IPS-11a (cell line): ENCODE measurements around the gene TAOK2.

Source experiments
- H3K4me3 ChIP-seq: one replicate; pipeline ENCODE4 v1.5.1; 2013; ENCODE audit warnings: low read depth, low read length, control low read depth

TAOK2 gene

DNA sequence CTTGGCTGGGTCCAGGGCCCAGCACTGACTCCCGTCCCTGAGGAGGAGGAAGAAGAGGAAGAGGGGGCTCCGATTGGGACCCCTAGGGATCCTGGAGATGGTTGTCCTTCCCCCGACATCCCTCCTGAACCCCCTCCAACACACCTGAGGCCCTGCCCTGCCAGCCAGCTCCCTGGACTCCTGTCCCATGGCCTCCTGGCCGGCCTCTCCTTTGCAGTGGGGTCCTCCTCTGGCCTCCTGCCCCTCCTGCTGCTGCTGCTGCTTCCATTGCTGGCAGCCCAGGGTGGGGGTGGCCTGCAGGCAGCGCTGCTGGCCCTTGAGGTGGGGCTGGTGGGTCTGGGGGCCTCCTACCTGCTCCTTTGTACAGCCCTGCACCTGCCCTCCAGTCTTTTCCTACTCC lies 13.3 kb downstream of the TAOK2 start:
- H3K4me3 ChIP-seq = no peak overlapping the region

DNA sequence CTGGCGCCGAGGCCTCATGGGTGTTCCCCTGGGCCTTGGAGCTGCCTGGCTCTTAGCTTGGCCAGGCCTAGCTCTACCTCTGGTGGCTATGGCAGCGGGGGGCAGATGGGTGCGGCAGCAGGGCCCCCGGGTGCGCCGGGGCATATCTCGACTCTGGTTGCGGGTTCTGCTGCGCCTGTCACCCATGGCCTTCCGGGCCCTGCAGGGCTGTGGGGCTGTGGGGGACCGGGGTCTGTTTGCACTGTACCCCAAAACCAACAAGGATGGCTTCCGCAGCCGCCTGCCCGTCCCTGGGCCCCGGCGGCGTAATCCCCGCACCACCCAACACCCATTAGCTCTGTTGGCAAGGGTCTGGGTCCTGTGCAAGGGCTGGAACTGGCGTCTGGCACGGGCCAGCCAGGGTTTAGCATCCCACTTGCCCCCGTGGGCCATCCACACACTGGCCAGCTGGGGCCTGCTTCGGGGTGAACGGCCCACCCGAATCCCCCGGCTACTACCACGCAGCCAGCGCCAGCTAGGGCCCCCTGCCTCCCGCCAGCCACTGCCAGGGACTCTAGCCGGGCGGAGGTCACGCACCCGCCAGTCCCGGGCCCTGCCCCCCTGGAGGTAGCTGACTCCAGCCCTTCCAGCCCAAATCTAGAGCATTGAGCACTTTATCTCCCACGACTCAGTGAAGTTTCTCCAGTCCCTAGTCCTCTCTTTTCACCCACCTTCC lies 13.9 kb downstream of the TAOK2 start:
- H3K4me3 ChIP-seq = no peak overlapping the region

DNA sequence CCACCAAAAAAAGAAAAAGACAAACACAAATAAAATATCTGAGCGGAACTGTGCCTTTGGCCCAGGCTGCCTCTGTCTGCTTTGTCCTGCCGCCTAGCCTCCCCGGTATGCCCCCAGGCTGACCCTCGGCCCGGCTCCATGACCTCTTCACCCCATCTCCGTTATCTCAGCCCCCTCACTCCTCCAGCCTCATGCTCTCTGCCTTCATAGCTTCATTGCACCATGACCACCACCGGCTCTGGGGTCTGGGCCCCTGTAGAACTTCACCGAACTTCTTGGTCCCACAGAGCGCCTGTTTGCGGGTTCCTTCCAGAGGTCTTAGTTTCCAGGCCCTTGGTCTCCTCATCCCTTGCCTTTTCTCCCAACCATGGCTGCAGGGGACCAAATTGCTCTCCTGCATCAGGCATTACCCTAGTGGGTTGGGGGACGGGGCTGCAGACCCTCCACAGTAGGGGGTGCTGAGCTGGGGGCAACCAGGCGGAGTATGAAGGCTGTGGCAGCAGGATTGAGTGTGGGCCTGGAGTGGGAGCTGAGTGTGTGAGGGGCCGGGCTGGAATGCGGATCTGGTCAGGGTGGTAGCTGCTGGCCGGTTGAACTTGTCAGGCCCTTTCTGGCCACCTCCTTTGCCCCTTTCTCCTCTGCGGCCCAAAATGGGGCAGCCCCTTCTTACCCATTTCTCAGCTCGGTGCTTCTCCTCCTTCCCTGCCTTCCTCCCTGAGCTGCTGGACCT lies 14.8 kb downstream of the TAOK2 start:
- H3K4me3 ChIP-seq = no peak overlapping the region

DNA sequence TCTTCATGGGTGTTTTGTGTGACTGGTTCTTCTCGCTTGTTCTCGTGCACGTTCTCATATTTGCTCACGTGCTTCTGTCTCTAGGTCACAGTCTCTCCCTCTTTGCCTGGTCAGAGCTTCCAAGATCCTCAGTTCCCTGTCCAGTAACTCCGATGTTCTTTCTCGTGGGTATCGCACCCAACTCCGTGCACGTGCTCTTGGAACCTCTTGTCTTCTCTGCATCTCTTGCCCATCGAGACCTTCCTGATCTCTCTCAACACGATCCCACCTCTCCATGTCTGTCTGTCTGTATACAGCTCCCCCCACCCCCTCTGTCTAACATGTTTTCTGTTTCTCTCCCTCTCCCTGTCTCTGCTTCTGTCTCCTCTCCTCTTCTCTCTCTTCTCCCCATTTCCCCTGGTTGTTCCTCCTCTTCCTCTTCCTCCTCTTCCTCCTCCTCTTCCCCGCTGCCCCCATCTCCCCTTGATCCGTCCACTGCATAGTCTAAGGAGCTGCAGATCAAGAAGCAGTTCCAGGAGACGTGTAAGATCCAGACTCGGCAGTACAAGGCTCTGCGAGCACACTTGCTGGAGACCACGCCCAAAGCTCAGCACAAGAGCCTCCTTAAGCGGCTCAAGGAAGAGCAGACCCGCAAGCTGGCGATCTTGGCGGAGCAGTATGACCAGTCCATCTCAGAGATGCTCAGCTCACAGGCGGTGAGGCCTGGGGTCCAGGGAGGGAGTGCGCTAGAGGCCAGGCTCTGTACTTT lies 15.6 kb downstream of the TAOK2 start:
- H3K4me3 ChIP-seq = no peak overlapping the region

DNA sequence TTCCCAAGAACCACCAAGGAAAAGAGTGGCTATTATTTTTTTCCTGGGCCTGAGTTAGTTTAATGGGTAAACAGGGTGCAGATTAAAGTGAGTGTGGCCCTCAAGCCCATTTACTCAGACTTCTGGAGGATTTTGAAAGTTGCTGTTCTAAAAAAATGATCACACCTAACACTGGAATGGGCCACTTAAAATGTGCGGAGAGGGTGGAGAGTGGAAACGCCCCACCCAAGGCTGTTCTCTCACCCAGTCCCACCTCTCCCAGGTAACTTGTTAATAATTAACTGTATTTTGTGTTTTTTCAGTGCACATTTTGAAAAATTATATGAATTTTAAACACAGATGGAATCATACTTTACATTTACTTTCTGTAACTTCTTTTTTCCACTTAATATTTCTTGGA lies 16.4 kb downstream of the TAOK2 start:
- no peak overlapping the region for H3K4me3 ChIP-seq

DNA sequence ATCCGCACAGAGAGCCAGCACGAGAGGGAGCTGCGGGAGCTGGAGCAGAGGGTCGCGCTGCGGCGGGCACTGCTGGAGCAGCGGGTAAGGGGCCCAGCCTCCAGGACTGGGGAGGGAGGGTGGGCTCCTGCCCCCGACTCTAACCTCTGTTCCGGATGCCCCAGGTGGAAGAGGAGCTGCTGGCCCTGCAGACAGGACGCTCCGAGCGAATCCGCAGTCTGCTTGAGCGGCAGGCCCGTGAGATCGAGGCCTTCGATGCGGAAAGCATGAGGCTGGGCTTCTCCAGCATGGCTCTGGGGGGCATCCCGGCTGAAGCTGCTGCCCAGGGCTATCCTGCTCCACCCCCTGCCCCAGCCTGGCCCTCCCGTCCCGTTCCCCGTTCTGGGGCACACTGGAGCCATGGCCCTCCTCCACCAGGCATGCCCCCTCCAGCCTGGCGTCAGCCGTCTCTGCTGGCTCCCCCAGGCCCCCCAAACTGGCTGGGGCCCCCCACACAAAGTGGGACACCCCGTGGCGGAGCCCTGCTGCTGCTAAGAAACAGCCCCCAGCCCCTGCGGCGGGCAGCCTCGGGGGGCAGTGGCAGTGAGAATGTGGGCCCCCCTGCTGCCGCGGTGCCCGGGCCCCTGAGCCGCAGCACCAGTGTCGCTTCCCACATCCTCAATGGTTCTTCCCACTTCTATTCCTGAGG lies 17.4 kb downstream of the TAOK2 start:
- H3K4me3 ChIP-seq = no peak overlapping the region

DNA sequence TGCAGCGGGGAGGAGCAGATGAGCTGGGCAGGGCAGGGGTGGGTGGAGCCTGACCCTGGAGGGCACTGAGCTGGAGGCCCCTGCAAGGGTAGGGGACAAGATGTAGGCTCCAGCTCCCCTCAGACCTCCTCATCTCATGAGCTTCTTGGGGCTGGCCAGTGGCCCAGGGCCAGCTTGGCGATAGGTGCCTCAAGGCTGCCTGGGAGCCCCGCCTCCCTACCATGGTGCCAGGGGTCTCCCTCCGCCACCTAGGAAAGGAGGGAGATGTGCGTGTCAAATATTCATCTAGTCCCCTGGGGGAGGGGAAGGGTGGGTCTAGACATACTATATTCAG lies 17.9 kb downstream of the TAOK2 start:
- H3K4me3 ChIP-seq = no peak overlapping the region

DNA sequence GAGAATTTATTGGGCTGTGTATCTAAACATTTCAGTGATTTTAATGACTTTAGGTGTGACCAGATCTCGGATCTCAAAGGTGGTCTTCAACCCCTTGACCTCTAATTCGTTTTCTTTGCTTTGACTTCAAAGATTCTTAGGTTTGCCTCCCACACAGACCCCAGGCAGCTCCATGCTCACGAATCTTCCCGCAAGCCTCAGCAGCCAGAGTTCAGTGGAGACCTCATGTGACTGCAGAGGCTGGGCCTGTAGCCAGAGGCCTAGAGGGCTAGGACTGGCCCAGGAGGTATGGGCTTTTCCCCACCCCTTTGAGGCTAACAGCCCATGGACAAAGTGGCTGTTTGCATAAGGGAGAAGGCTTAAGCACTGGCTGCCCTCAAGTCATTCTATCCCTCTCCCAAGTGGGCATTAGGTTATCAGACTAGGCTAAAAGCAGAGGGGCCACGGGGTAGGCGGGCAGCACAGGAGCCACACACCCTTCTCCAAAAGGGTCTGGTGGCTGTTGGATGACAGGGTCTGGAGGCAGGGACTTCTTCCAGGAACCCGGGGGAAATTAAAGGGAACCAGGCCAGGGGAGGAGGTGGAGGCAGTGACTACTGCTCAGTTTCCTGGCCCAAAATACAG lies 18.8 kb downstream of the TAOK2 start:
- H3K4me3 ChIP-seq = no peak overlapping the region

DNA sequence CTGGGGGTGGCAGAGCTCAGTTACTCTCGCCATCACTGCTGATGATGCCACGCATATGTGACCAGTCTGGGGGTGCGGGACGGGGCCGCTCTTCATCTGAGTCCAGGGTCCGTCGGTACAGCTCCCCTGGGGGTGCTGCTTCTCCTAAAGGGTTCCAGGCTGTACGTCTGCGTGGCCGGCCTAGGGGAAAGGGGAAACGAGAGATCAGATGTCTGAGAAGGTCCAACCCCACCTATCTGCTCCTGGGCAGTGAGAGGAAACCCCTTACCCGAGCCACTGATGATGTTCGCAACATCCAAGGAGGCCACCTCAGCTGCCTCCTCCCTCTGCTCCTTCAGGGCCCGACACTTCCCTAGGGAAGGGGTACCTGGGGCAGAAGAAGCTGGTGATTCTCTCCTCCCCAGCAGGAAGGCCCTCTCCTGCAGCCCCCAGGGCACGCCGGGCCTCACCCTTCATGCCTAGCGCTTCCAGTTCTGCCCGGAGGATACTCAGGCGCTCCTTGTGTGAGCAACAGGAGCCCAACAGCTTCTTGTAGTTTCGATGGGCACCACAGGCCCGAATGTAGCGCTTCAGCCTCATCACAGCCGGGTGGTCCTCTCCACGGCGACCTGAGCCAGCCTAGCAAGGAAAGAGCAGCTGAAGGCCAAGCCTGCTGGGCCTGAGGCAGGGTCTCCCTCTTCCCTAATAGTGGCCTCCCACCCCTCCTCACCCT lies 19.7 kb downstream of the TAOK2 start:
- no peak overlapping the region for H3K4me3 ChIP-seq

DNA sequence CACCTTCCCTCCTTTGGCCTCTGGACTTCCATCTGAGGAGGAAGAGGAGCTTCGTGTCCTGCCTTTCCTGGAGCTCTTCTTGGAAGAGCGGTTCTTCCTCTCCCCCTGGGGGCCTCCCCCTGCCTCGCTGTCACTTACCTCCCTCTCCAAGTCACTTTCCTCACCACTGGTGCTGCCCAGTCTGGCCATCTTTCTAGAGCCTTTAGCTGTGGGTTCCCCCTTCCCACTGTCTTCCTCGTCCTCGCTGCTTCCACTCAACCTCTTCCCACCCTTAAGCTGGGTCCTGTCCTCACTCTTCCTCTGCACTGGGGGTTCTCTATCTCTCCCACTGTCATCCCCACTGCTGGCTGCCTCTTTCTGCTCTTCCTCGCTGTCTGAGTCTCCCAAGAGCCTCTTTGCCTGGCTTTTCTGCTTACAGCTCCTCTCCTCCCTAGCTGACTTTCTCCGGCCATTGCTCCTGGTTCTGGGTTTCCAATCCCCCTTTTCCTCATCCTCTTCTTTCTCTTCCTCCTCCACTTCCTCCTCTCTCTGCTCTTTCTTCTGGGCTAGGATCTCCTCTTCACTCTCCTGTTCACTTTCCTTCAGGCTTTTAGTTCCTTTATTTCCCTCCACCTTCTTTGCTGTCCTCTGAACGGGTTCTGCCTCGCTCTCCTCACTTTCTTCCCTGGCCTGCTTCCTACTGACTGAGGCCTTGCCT lies 20.4 kb downstream of the TAOK2 start:
- no peak overlapping the region for H3K4me3 ChIP-seq

DNA sequence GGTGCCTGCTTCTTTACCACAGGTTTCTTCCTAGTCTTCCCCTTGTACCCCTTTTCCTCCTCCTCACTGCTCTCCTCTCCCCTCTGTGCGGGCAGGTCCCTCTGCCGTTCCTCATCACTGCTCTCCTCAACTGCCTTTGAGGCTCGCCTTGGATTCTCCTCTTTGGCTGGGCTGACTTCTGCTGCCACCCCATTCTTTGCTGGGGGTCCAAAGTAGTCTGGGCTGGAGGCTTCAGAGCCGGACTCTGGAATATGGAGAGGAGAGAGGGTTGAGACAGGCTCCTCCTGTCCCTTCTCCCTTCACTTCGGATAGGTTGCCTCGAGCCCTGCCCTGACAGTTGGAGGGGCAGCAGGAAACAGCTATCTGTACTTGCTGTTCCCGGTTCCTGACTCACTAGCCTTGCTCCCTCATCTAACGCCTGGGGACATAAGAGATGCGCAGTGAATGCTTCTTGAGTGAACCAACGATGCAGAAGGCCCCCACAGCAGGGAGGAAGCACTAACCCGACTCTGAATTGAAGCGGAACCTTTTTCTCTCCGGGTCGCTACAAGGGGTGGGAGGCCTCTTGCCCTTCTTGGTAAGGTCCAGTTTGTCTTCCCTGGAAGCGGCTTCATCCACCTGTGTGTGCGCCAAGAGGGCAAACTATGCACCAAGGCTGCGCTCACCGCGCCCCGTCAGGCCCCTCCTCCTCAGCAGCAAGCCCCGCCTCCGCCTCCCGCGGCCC lies 21.1 kb downstream of the TAOK2 start:
- H3K4me3 ChIP-seq = peak overlapping the region; percentile 71

DNA sequence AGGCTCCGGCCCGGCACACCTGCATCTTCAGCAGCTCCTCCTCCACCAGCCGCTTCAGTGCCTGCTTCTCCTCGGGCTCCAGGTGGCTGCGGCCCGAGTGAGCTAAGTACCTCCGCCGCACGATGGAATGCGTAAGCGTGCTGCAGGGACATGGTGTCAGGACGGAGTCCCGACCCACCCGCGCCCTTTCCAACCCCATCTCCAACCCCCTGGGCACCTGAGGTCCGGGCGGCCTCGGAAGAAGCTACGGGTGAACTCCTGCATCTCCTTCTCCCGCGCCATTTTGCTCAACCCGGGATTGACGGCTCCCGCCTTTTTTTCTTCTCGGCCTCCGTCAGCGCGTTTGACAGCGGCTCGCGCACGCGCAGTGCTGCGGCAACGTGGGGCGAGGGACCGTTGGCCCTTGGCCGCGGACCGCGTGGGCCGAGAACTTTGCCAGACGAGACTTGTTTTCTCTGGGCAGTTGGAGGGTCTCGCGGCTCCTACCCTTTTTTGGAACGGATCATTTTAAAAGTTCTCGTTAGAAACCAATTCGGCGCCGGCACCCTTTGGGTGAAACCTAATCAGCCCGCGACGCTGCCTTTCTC lies 21.7 kb downstream of the TAOK2 start, which contains the start of gene HIRIP3:
TSS of gene HIRIP3 (minus strand) at position 294 of the 587 bp plus-strand sequence. CDS start at position 282, 12 bp downstream.
- peak within 1 kb of the TSS; percentile 71 for H3K4me3 ChIP-seq

DNA sequence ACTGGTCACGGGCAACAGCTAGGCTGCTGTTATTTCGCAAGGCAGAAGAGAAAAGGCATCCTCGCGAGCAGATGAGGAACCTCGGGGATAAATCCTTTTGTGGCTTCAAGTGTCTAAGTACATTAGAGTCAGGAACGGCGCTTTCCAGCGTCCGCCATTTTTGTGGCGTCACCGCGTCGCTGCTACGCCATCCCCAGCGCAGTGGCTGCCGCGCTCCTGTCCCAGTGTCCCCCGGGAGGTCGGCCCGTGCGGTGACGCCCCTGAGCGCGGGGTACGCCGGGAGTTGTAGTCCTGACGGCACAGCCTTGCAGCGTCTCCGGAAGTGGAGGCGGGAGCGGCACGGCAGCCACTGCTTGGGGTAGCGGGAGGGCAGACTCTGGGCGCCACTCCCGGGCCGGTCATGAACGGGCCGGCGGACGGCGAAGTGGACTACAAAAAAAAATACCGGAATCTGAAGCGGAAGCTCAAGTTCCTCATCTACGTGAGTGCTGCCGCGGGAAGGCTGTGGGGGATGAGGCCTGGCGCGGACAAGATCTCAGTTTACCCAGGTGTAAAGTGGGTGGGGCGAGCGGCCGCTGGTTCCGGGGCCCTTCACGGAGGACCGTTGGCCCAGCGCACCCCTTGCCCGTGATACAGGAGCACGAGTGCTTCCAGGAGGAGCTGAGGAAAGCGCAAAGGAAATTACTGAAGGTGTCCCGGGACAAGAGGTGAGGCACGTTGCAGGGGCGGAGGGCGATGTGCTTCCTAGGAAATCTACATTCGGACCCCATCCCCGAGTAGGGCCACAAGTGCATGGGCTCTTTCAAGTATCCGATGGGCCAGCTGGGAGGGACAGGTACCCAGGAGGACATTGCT lies 22.5 kb downstream of the TAOK2 start, which contains the start of gene INO80E:
TSS of gene INO80E (plus strand) at position 331 of the 855 bp plus-strand sequence. CDS start at position 401, 70 bp downstream.
- H3K4me3 ChIP-seq = peak within 1 kb of the TSS; percentile 71

DNA sequence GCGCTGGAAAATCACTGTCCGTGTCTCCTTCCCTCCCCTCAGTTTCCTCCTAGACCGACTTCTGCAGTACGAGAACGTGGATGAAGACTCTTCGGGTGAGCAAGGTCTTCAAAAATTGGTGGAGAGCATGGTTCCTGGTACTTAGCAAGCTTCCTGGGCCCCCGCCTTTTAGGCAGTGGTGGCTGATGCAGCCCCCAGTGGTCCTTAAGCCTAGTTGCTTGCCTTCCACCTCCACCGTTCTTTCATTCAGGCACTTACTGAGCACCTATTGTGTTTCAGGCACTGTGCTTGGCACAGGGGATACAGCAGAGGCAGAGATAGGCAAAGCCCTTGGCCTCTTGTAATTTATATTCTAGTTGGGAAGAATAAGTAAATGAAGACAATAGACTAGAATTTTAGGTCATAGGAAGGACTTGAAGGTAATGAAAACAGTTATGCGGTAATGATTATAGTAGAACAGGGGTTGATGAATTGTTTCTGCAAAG lies 23.1 kb downstream of the TAOK2 start:
- peak overlapping the region; percentile 71 for H3K4me3 ChIP-seq

DNA sequence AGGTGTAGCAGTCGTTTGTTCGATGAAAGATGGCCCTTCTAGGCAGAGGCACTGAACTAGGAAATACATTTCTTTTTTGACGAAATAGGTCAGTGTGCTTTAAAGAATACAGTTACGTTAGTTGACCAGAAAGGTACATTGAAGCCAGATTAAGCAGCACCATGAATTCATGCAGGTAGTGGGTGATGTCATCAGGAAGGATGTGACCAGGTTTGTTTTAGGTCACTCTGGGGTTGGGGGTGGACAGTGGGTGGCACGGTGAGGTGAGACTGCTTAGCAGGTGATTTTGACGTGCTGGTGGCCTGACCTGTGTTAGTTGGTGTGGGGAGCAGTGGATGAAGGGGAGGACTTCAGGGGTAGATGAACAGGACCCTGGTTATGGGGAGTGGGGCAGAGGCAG lies 25.9 kb downstream of the TAOK2 start:
- no peak overlapping the region for H3K4me3 ChIP-seq

DNA sequence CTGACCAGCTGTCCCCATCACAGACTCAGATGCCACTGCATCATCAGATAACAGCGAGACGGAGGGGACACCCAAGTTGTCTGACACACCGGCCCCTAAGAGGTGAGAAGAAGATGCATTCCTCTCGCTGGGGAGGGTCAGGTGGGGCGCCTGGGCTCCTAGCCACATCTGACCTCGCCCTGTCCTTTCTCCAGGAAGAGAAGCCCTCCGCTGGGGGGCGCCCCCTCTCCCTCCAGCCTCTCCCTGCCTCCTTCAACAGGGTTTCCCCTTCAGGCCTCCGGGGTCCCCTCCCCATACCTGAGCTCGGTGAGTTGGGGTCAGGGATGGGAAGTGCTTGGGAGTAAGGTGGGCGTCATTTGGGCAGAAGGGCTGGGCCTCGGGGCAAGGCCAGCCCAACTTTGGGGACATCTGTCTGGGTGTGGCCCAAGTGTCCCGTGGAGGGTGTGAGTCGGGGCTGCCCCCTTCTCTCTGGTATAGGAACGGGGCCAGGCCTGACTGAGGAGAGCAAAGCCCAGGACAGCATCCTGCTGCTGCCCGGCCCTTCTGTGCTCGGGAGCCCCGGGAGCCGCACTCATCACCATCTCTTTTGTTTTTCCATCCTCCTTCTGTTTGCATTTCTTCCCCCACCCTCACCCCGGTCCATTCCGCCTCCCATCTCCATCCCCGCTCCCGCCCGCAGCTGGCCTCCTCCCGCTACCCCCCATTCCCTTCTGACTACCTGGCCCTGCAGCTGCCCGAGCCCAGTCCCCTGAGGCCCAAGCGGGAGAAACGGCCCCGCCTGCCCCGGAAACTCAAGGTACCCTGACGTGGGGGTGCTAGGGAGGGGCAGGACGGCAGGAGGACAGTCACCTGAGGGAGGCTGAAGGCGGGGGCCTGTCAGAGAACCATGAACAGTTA lies 27.3 kb downstream of the TAOK2 start:
- H3K4me3 ChIP-seq = no peak overlapping the region
